Skeletal muscle satellite cell (primary cell): ENCODE measurements around the gene S100A2.
"Not testable (repeated sequence)": the region's sequence is repeated elsewhere in the genome, so short reads cannot be mapped to it uniquely, and the experiment has no call there.

Experiments
- H3K27me3 ChIP-seq: 2 replicates; pipeline ENCODE4 v1.7.0; 2013; ENCODE audit warnings: low read length; ENCODE audit not compliant: control insufficient read depth, insufficient read depth
- H3K36me3 ChIP-seq: 2 replicates; pipeline ENCODE4 v1.7.0; 2013; ENCODE audit warnings: mild to moderate bottlenecking, control low read depth, low read length; ENCODE audit not compliant: insufficient read depth
- H3K4me1 ChIP-seq: 2 replicates; pipeline ENCODE4 v1.7.0; 2013; ENCODE audit warnings: low read length; ENCODE audit not compliant: control insufficient read depth, insufficient read depth
- H3K4me2 ChIP-seq: 2 replicates; pipeline ENCODE4 v1.7.0; 2013; ENCODE audit warnings: mild to moderate bottlenecking, low read length
- H3K4me3 ChIP-seq: 2 replicates; pipeline ENCODE4 v1.7.0; 2013; ENCODE audit warnings: low read length
- H3K9ac ChIP-seq: 2 replicates; pipeline ENCODE4 v1.7.0; 2013; ENCODE audit warnings: mild to moderate bottlenecking, low read depth, low read length, moderate library complexity
- H3K9me3 ChIP-seq: replicated peaks from 2 replicates; pipeline ENCODE4 v1.7.0; 2013; ENCODE audit warnings: mild to moderate bottlenecking, control low read depth, low read length

The S100A2 gene

DNA sequence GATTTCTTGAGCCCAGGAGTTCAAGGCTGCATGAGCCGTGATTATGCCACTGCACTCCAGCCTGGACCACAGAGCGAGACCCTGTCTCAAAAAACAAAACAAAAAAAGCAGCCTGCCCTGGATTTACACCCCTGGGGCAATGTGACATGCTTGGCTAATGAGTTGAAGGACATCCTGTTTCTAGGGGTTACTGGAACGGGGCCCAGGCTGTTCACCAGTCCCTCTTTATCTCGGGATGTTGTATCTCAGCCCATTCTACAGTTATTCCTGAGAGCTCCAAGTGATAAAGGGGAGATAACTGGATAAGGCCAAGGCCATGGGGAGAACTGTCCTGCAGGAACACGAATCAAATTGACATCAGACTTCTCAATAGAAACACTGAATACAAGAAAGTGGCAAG is 21.7 kb upstream of the S100A2 start:
- Histone ChIP-seq H3K9ac (no peak overlapping the region), H3K27me3 (no peaks in the 10 kb centered on the region), H3K4me2 (no peak overlapping the region), H3K4me1 (peaks cover 5% of the 10 kb centered on the region), H3K36me3 (no peaks in the 10 kb centered on the region), H3K4me3 (no peak overlapping the region), H3K9me3 (no peaks in the 10 kb centered on the region)

DNA sequence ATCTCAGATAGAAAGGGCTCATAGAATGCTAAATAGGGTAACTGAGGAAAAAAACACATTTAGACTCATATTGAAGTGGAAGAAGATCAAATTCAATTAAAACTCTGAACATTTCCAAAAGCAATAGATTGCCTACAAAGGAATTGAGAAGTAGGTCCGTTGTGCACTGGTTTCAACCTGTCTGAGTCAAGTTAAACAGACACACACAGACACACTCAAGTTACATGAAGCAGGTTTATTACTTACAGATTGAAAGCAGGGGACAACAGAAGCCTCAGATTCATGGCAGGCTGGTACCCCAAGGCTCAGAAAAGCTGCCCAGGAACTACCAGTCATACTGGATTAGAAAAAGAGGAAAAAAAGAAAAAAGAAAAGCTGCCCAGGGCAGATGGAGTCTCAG is 20.7 kb upstream of the S100A2 start:
- peaks cover 5% of the 10 kb centered on the region for H3K4me1 ChIP-seq
- H3K9ac ChIP-seq, result no peak overlapping the region
- H3K4me2 ChIP-seq, result no peak overlapping the region
- no peaks in the 10 kb centered on the region for H3K27me3 ChIP-seq
- no peak overlapping the region for H3K4me3 ChIP-seq
- H3K9me3 ChIP-seq, result no peaks in the 10 kb centered on the region
- no peaks in the 10 kb centered on the region for H3K36me3 ChIP-seq

DNA sequence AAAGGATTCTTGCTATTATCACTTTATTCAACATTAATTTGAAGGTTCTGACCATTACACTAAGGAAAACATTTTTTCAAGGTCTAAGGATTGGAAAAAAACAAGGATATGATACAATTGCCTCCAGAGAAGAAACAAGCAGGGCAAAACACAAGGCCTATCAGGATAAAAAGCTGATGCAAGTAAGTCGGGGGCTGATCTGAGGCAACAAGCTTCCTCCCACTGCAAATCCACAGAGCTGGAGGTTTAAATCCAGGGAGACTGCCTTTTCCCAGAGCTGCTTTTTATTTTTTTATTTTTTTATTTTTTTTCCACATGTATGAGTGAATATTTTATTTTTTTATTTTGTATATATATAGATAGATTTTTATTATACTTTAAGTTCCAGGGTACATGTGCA is 19.4 kb upstream of the S100A2 start:
- Histone ChIP-seq H3K4me3 (no peak overlapping the region), H3K4me1 (peaks cover 5% of the 10 kb centered on the region), H3K4me2 (no peak overlapping the region), H3K36me3 (no peaks in the 10 kb centered on the region), H3K27me3 (no peaks in the 10 kb centered on the region), H3K9me3 (no peaks in the 10 kb centered on the region), H3K9ac (no peak overlapping the region)

DNA sequence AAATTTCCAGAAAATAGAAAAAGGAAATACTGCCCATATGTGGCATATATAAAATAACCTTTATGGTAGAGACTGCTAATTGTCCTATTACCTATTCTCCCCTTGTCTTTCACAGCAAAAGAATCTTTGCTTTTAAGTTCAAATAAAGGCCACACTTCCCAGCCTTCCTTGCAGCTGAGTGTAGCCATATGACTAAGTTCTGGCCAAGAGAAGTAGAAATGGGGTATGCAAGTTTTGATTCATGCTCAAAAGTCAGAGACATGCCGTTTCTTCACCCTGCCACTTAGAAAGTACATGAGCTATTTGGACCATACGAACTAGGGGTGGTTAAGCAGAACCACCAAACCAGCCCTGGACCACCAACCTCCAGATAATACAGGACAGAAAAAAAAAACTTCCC is 18.3 kb upstream of the S100A2 start:
- H3K36me3 ChIP-seq, result no peaks in the 10 kb centered on the region
- no peak overlapping the region for H3K4me3 ChIP-seq
- H3K4me1 ChIP-seq, result peaks cover 5% of the 10 kb centered on the region
- no peaks in the 10 kb centered on the region for H3K27me3 ChIP-seq
- H3K9me3 ChIP-seq, result no peaks in the 10 kb centered on the region
- H3K4me2 ChIP-seq, result no peak overlapping the region
- H3K9ac ChIP-seq, result no peak overlapping the region

DNA sequence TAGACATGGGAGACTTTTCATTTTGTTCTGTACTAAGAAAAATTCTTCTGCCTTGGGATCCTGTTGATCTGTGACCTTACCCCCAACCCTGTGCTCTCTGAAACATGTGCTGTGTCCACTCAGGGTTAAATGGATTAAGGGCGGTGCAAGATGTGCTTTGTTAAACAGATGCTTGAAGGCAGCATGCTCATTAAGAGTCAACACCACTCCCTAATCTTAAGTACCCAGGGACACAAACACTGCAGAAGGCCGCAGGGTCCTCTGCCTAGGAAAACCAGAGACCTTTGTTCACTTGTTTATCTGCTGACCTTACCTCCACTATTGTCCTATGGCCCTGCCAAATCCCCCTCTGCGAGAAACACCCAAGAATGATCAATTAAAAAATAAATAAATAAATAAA is 17.9 kb upstream of the S100A2 start:
- H3K4me2 ChIP-seq, H3K9ac ChIP-seq, H3K9me3 ChIP-seq, H3K4me1 ChIP-seq, H3K4me3 ChIP-seq, H3K27me3 ChIP-seq, H3K36me3 ChIP-seq: not testable (repeated sequence)

DNA sequence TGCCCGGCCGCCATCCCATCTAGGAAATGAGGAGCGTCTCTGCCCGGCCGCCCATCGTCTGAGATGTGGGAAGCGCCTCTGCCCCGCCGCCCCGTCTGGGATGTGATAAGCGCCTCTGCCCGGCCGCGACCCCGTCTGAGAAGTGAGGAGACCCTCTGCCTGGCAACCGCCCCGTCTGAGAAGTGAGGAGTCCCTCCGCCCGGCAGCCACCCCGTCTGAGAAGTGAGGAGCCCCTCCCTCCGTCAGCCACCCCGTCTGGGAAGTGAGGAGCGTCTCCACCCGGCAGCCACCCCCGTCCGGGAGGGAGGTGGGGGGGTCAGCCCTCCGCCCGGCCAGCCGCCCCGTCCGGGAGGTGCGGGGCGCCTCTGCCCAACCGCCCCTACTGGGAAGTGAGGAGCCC is 17.2 kb upstream of the S100A2 start:
- H3K36me3 ChIP-seq, H3K9ac ChIP-seq, H3K27me3 ChIP-seq, H3K4me2 ChIP-seq, H3K4me3 ChIP-seq, H3K9me3 ChIP-seq: not testable (repeated sequence)
- peaks cover 16% of the 10 kb centered on the region for H3K4me1 ChIP-seq

DNA sequence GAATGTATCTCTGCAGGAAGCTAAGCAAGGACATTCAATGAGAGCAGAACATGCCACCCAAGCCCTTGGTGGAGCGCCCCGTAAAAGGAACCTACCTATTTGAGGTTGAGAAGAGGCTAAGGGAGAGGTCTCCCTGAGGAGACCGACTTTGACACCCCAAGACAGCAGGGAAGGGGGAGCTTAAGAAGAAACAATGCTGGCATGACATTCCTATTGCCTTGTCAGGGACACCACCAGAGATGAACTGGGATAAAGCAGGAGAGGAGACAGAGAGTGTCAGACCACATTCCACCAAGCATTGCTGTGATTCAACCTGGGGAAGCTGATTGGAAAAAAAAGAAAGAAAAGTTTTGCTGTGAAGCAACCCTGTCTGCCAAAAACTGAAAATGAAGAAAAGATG is 13.3 kb upstream of the S100A2 start:
- Histone ChIP-seq H3K36me3 (no peaks in the 10 kb centered on the region), H3K27me3 (no peaks in the 10 kb centered on the region), H3K4me2 (no peak overlapping the region), H3K9me3 (no peaks in the 10 kb centered on the region), H3K9ac (no peak overlapping the region), H3K4me1 (peaks cover 16% of the 10 kb centered on the region), H3K4me3 (no peak overlapping the region)

DNA sequence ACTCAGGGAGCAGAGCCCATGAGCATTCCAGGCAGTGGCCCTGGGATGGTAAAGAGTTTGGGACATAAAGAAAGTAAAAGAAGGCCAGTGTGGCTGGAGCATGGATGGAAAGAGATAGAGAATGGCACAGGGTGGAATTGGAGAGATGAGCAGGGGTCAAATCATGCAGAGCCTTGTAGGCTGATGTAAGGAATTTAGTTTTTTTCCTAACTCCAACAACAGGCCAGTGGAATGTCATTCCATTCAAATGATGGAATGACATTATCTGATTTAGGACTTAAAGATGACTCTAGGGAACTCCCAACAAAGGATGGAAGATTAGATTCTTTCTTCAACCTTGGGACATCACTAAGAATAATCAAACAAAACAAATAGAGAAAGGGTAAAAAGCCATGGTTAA is 12.8 kb upstream of the S100A2 start:
- no peak overlapping the region for H3K9ac ChIP-seq
- H3K36me3 ChIP-seq, result no peaks in the 10 kb centered on the region
- H3K4me1 ChIP-seq, result peaks cover 15% of the 10 kb centered on the region
- no peaks in the 10 kb centered on the region for H3K27me3 ChIP-seq
- H3K4me2 ChIP-seq, result no peak overlapping the region
- no peak overlapping the region for H3K4me3 ChIP-seq
- H3K9me3 ChIP-seq, result no peaks in the 10 kb centered on the region

DNA sequence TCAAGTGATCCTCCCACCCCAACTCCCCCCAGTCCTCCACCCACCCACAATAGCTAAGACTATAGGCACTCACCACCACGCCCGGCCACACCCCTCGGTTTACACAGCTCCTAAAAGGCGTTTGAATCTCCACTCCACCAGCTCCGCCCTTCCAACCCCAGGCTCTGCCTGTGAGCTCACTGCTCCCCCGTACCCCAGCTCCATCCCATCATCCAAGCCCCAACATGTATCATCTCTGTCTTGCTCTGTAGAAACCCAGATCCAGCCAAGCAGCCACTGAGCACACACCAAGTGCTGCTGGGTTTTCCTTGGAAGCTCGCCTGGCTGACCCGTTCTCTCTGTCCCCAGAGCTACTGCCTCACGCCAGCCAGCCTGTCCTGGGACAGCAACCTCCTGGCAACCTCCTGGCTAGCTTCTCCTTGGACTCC is 12.0 kb upstream of the S100A2 start:
- no peaks in the 10 kb centered on the region for H3K36me3 ChIP-seq
- H3K4me3 ChIP-seq, result no peak overlapping the region
- H3K9ac ChIP-seq, result no peak overlapping the region
- no peaks in the 10 kb centered on the region for H3K27me3 ChIP-seq
- H3K4me2 ChIP-seq, result peak overlapping the region; percentile 23
- H3K4me1 ChIP-seq, result peaks cover 22% of the 10 kb centered on the region
- H3K9me3 ChIP-seq, result no peaks in the 10 kb centered on the region

DNA sequence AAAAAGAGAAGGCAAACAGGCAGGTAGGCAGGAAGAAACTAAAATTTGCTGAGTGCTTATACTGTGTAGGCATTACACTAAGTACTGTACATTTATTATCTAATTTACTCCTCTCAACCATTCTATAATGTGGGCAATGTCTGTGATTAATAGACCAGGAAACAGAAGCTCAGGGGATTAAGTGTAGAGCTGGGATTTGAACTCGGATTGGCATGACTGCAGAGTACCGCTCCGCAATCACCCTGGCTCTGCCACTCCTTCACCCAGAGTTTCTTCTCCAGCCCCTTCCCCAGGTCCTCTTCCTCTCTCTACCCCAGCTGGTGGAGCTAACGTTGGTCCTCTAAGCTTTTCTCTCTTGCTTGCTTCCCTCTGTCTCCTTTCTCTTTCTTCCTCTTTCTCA is 11.5 kb upstream of the S100A2 start:
- Histone ChIP-seq H3K36me3 (no peaks in the 10 kb centered on the region), H3K9me3 (no peaks in the 10 kb centered on the region), H3K4me2 (no peak overlapping the region), H3K4me3 (no peak overlapping the region), H3K27me3 (no peaks in the 10 kb centered on the region), H3K9ac (no peak overlapping the region), H3K4me1 (peaks cover 25% of the 10 kb centered on the region)

DNA sequence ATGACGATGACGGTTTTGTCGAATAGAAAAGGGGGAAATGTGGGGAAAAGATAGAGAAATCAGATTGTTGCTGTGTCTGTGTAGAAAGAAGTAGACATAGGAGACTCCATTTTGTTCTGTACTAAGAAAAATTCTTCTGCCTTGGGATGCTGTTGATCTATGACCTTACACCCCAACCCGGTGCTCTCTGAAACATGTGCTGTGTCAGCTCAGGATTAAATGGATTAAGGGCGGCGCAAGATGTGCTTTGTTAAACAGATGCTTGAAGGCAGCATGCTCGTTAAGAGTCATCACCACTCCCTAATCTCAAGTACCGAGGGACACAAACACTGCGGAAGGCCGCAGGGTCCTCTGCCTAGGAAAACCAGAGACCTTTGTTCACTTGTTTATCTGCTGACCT is 9.9 kb upstream of the S100A2 start:
- H3K9me3 ChIP-seq, H3K4me3 ChIP-seq, H3K27me3 ChIP-seq, H3K4me2 ChIP-seq, H3K36me3 ChIP-seq, H3K9ac ChIP-seq: not testable (repeated sequence)
- H3K4me1 ChIP-seq, result peaks cover 33% of the 10 kb centered on the region

DNA sequence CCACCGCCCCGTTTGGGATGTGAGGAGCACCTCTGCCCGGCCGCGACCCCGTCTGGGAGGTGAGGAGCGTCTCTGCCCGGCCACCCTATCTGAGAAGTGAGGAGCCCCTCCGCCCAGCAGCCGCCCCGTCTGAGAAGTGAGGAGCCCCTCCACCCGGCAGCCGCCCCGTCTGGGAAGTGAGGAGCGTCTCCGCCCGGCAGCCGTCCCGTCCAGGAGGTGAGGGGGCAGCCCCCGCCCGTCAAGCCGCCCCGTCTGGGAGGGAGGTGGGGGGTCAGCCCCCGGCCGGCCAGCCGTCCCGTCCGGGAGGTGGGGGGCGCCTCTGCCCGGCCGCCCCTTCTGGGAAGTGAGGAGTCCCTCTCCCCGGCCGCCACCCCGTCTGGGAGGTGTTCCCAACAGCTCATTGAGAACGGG is 9.4 kb upstream of the S100A2 start:
- not testable (repeated sequence) for H3K9ac ChIP-seq, H3K4me3 ChIP-seq, H3K4me2 ChIP-seq, H3K9me3 ChIP-seq, H3K36me3 ChIP-seq, H3K27me3 ChIP-seq
- H3K4me1 ChIP-seq, result peaks cover 33% of the 10 kb centered on the region

DNA sequence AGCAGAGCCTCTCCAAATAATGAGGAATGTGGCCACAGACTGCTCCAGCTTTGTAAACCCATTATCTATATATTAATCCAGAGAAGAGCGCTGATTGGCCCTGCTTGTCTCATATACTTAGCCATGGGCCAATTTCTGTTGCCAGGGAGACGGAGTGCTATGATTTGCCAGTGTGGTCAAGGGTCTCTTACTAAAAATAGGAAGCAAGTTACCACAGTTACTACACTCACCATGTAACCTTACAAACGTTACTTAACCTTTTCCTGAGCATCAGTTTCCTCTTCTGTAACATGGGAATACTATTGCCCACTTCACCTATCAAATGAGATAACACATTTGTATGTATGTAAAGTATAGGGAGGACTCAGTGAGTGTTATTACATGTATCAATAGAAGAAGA is 7.7 kb upstream of the S100A2 start:
- Histone ChIP-seq H3K4me1 (peaks cover 34% of the 10 kb centered on the region), H3K9ac (peak overlapping the region; percentile 53), H3K9me3 (no peaks in the 10 kb centered on the region), H3K4me2 (peak overlapping the region; percentile 73), H3K27me3 (no peaks in the 10 kb centered on the region), H3K4me3 (no peak overlapping the region), H3K36me3 (no peaks in the 10 kb centered on the region)
